Islet of Langerhans (tissue), 1 donor: Measurements from ENCODE around the gene DIPK1C.
"Not testable (repeated sequence)": the region's sequence is repeated elsewhere in the genome, so short reads cannot be mapped to it uniquely, and the experiment has no call there.

Source experiments
- FAIRE-seq: peaks from one replicate; lab custom pipeline; 2011; peaks lifted over from hg19 to GRCh38; lab: Jason Lieb, UNC

DIPK1C gene

GRCh38 chr18:74457043-74457724, at the start of gene DIPK1C:
DIPK1C (minus strand) TSS chr18:74457308; CDS start chr18:74457259, 49 bp downstream.
- FAIRE-seq, result no peak

- FAIRE-seq, result no peak
Measured at GRCh38 chr18:74506448-74507084, 49.5 kb upstream of the DIPK1C start.

GRCh38 chr18:74505776-74506175, 48.7 kb upstream of the DIPK1C start:
- no peak for FAIRE-seq

GRCh38 chr18:74503137-74503536, 46.0 kb upstream of the DIPK1C start:
- FAIRE-seq, result no peak

- FAIRE-seq, result peak; percentile 72
Measured at GRCh38 chr18:74501386-74501785, 44.3 kb upstream of the DIPK1C start.

- FAIRE-seq, result not testable (repeated sequence)
Measured at GRCh38 chr18:74500774-74501173, 43.7 kb upstream of the DIPK1C start.

- no peak for FAIRE-seq
Measured at GRCh38 chr18:74500372-74500771, 43.3 kb upstream of the DIPK1C start.

- no peak for FAIRE-seq
Measured at GRCh38 chr18:74499633-74500032, 42.5 kb upstream of the DIPK1C start.

GRCh38 chr18:74498712-74499627, 41.9 kb upstream of the DIPK1C start:
- no peak for FAIRE-seq

- FAIRE-seq, result no peak
Measured at GRCh38 chr18:74497778-74498177, 40.7 kb upstream of the DIPK1C start.

GRCh38 chr18:74497324-74497676, 40.2 kb upstream of the DIPK1C start:
- FAIRE-seq, result no peak

- no peak for FAIRE-seq
Measured at GRCh38 chr18:74496508-74497323, 39.6 kb upstream of the DIPK1C start.

GRCh38 chr18:74495581-74496507, 38.7 kb upstream of the DIPK1C start, which contains the start of gene CNDP2:
CNDP2 (plus strand) TSS chr18:74496363; CDS start chr18:74499974, 3,611 bp downstream.
- peak; percentile 85 for FAIRE-seq

- no peak for FAIRE-seq
Measured at GRCh38 chr18:74494514-74494913, 37.4 kb upstream of the DIPK1C start.

- FAIRE-seq, result no peak
Measured at GRCh38 chr18:74493689-74494088, 36.6 kb upstream of the DIPK1C start.

- FAIRE-seq, result no peak
Measured at GRCh38 chr18:74492259-74492658, 35.2 kb upstream of the DIPK1C start.

GRCh38 chr18:74489676-74490075, 32.6 kb upstream of the DIPK1C start:
- no peak for FAIRE-seq

- FAIRE-seq, result no peak
Measured at GRCh38 chr18:74488864-74489263, 31.8 kb upstream of the DIPK1C start.

- FAIRE-seq, result no peak
Measured at GRCh38 chr18:74488354-74488753, 31.2 kb upstream of the DIPK1C start.

- no peak for FAIRE-seq
Measured at GRCh38 chr18:74486119-74486849, 29.2 kb upstream of the DIPK1C start.
